ENCODE results near the gene COL18A1.

The COL18A1 gene

DNA sequence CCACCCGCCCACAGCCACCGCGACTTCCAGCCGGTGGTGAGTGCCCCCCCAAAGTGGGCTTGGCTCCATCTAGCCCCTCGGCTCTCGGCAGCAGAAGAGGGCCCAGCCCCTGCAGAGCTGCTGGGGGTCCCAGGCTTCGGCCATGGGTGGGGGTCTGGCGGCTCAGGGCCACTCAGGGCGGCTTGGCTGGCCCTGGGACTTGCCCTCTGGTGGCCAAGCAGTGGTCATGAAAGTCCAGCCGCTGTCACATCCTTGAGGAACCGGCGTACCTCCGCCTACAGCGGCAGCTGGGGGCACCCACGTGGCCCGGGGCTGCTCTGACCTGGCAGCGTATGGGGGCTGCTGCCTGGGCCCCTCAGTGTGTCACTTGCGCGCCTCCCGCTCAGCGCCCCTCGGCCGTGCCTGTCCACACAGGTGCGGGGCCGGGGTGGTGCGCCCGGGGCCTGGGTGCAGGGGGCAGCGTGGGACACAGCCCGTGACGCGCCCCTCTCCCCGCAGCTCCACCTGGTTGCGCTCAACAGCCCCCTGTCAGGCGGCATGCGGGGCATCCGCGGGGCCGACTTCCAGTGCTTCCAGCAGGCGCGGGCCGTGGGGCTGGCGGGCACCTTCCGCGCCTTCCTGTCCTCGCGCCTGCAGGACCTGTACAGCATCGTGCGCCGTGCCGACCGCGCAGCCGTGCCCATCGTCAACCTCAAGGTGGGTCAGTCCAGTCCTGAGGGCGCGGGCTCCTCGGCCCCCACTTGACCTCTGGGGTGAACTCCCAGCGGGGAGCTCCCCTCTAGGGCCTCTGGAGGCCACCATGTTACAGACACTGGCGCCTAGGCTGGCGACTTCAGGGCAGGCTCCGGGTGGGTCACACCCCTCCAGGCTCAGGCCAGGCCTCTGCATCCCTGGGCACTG is 104.9 kb downstream of the COL18A1 start:
- no peak for DNase-seq

DNA sequence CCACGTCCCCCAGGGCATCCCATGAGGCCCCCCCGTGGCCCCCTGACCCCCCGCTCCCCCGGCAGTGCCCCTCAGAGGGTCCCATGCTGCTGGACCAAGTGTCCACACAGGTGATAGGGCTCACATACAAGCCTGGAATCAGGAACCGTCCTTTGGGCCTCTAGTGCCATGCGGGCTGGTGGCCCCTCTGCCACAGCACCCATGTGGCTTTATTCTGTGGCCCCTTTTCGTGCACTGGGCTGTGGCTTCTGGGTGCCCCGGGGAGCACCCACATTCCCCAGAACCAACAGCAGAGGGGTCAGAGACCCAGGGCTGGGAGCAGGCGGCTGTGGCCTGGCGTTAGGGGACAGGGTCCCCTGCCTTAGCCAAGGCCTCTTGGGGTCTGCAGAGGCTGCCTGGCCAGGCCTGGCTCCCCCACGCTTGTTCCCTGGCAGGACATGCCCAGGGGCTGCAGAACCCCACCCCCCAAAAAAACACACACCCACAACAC is 105.5 kb downstream of the COL18A1 start:
- DNase-seq = no peak

- DNase-seq = no peak
Measured at GRCh38 chr21:45511007-45511406, 106.0 kb downstream of the COL18A1 start.

GRCh38 chr21:45511661-45512431 is 106.9 kb downstream of the COL18A1 start:
- no peak for DNase-seq

DNA sequence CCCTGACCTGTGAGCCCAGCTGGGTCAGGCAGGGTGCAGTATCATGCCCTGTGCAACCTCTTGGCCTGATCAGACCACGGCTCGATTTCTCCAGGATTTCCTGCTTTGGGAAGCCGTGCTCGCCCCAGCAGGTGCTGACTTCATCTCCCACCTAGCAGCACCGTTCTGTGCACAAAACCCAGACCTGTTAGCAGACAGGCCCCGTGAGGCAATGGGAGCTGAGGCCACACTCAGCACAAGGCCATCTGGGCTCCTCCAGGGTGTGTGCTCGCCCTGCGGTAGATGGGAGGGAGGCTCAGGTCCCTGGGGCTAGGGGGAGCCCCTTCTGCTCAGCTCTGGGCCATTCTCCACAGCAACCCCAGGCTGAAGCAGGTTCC is 107.6 kb downstream of the COL18A1 start:
- no peak for DNase-seq

GRCh38 chr21:45513003-45513717 is 108.2 kb downstream of the COL18A1 start:
- DNase-seq = no peak

- DNase-seq = no peak
Measured at GRCh38 chr21:45513741-45514310, 108.9 kb downstream of the COL18A1 start.

DNA sequence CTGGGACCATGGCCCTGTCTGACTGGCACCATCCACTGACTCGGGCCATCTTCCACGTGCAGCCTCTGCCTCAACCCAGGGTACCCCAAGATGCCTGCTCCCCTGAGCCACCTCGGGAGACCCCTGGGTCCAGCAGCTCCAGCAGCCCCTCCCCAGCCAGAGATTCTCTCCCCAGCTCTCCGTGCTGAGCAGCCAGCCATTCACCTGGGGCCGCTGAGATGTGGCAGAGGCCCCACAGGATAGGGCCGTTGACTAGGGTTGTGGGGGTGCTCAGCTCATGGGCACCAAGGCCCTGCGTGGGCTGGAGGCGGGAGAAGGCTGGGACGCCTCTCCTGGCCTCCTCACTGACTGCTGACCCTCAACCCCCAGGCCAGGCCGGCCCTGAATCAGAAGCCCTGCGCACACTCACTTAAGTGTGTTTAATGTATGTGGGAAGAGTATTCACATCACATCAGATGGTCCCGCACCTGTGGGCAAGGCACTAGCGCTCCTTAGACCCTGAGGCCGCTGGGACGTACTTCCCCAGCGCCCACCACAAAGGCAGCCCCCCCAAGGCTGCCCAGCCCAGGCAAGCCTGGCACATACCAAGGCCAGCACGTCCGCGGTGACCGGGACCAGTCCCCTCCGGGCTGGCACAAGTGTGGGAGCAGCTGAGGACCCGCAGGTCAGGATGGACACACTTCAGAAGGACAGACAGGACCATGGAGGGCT is 109.5 kb downstream of the COL18A1 start:
- no peak for DNase-seq

DNA sequence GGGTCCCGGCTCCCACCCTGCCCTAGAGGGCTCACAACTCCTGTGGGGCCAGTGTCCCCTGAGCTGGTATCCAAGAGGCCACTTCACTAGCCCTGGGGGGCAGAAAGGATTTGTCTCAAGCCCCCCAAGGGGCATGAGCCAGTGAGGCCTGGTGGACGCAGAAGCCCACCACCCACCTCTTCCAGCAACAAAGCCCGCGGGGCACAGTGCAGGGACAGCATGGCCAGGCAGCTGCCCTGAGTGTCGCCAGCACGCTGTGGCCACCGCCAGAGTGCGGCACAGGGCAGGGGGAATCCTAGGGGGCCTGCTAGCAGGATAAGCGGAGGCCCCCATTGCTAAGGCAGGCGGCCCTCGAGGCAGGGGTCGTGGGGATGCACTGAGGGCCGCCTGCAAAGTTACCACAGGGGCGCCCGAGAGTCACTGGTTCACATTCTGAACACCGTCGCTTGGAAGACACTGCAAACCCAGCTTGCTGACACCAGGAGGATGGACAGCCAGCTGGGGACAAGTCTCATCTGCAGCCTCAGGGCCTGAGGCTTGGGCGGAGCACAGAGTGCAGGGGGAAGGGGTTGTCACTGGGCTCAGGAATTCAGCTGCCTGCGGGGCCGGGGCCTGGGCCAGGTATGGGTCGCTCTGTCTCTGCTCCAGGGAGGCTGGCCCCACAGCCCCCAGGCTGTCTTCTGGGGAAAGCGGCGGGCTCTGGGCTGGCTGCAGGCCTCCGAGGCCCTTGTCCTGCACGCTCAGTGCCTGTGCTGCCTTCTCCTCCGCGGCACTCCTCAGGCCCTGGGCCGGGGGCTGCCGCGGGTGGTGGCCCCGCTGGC is 110.5 kb downstream of the COL18A1 start:
- no peak for DNase-seq

DNA sequence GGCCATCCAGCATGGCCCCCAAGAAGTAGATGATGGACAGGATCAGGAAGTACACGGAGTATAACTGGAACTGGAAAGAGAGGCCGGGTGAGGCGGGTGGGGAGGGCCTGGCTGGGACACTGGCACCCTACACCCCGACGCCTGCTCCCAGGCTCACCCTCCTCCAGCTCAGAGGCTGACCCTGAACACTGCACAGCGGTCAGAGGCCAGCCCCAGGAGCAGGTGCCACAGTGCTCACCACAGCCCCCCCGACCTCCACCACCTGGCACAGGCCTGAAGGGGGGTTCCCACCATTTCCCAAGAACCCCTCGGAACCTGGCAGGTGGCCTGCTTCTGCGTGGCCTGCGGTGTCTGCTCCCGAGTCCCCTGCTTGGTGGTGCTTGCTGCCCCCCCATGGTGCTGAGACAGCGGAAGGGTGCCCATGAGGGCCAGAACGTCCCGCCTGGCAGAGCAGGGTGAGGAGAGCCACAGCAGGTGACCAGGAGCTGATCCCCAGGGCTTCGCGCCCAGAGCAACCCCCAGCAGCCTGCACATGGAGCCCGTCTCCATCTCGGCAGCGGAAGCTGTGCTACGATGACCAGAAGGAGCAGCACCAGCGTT is 111.2 kb downstream of the COL18A1 start:
- no peak for DNase-seq

GRCh38 chr21:45516671-45517151 is 111.7 kb downstream of the COL18A1 start:
- DNase-seq = no peak

- no peak for DNase-seq
Measured at GRCh38 chr21:45517249-45518065, 112.5 kb downstream of the COL18A1 start.

GRCh38 chr21:45518742-45519141 is 113.8 kb downstream of the COL18A1 start:
- DNase-seq = no peak

DNA sequence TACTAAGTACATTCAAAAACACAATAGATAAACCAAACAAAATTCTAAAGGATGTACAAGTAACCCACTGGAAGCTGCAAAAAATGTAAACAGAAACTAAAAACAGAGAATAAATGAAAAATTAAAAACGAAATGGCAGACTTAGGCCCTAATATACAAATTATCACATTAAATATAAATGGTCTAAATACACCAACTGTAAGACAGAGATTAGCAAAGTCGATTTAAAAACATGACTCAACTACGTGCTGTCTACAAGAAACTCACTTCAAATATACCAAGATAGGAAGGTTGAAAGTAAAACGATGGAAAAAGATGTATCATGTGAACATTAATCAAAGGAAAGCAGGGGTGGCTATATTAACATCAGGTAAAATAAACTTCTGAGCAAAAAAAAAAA is 114.2 kb downstream of the COL18A1 start:
- no peak for DNase-seq

DNA sequence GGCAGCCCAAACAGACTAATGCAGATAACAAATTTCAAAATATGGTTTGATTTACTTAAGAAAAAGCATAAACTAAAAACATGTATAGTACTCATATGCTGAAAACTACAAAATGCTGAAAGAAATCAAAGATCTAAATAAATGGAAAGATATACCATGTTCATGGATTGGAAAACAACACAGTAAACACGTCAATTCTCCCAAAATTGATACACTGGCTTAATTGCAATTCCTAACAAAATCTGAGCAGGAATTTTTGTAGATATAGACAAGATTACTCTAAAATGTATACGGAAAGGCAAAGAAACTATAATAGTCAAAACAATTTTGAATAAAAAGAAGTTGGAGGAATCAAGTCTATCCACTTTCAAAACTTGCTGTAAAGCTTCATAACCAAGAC is 116.3 kb downstream of the COL18A1 start:
- DNase-seq = no peak

- DNase-seq = peak; percentile 4
Measured at GRCh38 chr21:45522381-45522780, 117.4 kb downstream of the COL18A1 start.

DNA sequence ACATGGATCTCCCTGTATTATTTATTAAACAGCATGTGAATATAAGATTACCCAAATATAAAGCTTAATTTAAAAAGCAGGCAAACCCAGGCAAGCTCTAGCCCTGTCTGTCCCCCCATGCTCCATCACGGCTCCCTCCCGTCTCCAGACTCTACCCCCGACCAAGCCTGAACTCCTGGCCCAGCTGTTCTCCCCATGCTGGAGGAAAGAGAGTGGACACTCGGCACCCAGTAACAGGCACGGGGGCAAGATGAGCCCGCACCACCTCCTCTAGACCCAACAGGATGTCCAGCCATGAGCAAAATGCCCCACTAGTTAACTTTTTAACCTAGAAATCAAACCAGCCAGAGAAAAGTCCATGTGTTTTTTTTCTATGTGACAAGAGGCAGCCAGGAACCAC is 118.0 kb downstream of the COL18A1 start:
- peak; percentile 40 for DNase-seq

GRCh38 chr21:45523411-45524101 is 118.6 kb downstream of the COL18A1 start:
- peak; percentile 35 for DNase-seq

DNA sequence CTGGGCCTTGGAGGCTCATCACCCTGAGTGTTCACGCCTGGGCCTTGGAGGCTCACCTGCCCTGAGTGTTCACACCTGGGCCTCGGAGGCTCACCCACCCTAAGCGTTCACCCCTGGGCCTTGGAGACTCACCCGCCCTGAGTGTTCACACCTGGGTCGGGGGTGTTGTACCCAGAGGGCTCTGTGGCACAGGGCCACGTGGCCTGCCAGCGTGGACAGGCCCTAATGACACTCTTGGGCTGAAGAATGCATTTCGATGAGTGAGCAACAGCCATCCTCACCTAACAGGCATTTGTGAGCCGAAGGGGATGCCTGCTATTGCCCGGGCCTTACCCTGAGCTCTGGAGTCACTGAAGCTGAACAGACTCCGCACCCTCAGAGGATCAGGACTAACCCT is 119.8 kb downstream of the COL18A1 start:
- DNase-seq = no peak

All from right forelimb (tissue), 1 donor.